GM20000 (cell line): ENCODE results near the gene TBC1D30.

Experiments used
- DNase-seq: peaks from one replicate; pipeline ENCODE4 v3.0.0; 2012; ENCODE audit warnings: low spot score
- TF ChIP-seq, protein P1 (sequence below): IDR thresholded peaks from 2 replicates; pipeline ENCODE4 v1.5.1; 2012; ENCODE audit warnings: mild to moderate bottlenecking, control low read depth; ENCODE audit errors: extremely low read depth, missing control alignments

TBC1D30 gene

DNA sequence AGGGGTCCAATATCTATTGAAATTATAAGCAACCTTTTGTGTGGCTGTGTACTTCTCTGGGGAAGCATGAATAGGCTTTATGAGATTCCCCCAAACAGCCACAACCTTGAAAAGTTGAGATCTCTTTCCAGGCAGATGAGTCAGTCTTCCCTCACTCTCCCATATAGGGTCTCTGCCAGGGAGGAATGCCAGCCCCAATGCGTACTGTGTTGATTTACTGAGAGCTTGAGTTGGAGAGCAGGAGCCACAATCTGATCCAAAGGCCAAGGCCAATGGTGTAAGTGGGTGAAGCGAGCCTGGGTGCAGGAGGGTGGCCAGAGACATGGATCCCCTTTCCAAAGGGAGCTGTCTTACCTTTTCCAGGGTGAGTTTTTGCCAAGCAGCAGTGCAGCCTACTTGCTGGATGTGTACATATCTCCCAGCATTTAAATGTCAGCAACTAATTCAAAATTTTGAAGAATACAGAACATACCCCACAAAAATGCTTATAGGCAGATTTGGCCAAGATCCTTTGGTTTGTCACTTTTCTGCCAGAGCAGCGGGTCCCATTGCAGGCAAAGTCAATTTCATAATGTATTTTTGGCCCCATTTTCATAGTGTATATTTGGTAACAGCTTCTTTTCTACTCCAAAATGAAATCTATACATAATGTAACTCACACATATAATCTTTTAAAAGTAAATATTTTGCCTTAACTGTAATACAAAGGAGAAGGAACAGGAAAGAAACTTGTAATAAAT lies 88.2 kb downstream of the TBC1D30 start:
- TF ChIP-seq, protein P1, sequence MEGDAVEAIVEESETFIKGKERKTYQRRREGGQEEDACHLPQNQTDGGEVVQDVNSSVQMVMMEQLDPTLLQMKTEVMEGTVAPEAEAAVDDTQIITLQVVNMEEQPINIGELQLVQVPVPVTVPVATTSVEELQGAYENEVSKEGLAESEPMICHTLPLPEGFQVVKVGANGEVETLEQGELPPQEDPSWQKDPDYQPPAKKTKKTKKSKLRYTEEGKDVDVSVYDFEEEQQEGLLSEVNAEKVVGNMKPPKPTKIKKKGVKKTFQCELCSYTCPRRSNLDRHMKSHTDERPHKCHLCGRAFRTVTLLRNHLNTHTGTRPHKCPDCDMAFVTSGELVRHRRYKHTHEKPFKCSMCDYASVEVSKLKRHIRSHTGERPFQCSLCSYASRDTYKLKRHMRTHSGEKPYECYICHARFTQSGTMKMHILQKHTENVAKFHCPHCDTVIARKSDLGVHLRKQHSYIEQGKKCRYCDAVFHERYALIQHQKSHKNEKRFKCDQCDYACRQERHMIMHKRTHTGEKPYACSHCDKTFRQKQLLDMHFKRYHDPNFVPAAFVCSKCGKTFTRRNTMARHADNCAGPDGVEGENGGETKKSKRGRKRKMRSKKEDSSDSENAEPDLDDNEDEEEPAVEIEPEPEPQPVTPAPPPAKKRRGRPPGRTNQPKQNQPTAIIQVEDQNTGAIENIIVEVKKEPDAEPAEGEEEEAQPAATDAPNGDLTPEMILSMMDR, result no peak
- DNase-seq, result no peak

DNA sequence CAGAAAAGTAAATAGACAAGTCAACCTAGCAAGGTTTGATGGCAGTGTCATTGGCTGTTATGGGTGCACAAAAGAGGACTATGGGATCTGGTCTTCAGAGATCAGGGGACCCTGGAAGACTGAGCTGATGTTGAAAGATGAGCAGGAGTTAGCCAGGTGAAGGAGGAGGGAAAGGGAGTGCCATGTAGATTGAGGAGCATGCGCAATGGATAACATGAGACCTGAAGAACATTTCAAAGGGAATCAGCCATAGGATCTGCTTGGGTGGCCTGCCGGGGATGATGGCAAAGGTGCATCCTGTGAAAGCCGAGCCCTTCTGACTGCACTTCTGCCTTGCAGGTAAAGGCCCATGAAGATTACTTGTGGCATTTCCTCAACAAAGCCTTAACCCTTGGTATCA lies 90.8 kb downstream of the TBC1D30 start:
- DNase-seq, result no peak
- TF ChIP-seq, protein P1, result no peak

DNA sequence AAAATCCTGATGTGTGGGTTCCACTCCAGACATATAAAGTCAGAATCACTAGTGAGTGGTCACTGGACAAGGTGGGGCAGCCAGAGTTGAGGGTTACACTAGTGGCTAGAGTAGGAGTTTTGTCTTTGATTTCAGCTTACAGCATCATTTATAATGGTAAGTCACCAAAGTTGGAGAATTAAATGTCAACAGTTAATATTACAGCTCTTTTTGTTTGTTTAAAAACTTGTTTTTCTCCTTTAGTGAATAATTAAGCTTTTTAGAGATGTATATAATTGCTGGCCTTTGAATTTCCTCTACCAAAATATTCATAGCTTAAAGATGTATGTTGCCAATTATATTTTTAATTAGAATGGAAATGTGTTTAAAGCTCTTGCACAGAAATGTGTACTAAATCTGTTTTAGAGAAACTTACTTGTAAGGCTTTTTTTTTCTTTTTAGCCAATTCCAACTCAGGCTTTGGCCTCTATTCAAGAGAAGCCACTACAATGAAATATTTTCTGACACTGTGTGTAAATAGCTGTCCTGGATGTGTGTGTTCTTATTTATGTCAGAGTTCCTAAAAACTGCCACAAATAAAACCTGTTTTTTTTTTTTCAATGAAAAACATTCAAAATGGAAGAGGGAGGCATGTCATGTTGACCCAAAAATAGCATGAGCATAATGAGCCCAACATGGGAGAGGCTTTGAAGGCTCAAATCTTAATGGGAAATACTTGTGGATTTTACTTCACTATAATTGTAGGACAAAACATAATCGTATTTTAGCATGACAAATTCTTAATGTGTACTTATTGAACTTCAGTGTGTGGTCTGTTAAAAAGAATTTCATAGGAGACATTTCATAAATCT lies 92.2 kb downstream of the TBC1D30 start:
- TF ChIP-seq, protein P1, result no peak
- DNase-seq, result no peak

- no peak for DNase-seq
- TF ChIP-seq, protein P1, result no peak
Measured at GRCh38 chr12:64918344-64918743, 93.9 kb downstream of the TBC1D30 start.

DNA sequence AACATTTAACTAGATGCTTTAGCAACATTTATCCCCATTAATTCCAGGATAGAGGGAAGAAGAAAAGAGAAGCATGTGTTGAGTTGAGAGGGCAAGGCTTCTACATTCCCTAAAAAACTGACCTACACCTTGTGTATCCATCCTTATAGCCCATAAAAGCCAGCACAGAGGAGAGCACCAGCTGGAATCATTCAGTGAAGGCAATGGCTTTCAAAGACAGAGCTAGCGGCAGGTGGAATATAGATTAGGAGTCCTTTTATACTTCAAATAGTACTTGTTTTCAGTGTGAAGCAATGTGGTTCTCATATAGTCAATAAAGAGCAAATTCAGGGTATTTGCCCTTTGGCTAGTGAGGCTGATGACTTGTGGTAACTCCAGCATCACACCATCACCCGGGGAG lies 94.4 kb downstream of the TBC1D30 start:
- TF ChIP-seq, protein P1, result no peak
- DNase-seq, result no peak

- no peak for DNase-seq
- TF ChIP-seq, protein P1, result no peak
Measured at GRCh38 chr12:64922853-64923252, 98.4 kb downstream of the TBC1D30 start.

DNA sequence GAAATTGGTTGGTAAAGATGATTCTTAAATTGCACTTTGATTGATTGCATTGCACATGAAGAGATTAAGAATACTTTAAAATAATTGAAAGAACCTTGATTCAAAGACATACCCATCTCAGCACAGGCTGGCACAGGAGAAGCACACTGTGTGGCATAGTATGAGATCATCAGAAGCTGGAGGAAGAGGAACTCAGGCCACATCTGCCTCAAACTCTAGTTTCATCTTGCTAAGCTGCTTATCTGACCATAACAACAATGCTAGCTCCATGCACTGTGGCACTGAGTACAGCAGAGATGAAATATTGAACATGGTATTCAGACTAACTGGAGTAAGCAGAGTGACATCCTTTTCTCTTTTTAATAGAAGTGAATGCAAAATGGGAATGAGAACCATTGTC lies 99.1 kb downstream of the TBC1D30 start:
- TF ChIP-seq, protein P1, result no peak
- no peak for DNase-seq
